Hepatocyte (in vitro differentiated cells): ENCODE results near the gene SH3PXD2A.

Experiments used
- EZH2phosphoT487 ChIP-seq: fragments of 200-600 bp; sonication (generic); IDR thresholded peaks from one replicate; pipeline ENCODE4 v1.6.1; 2018; ENCODE audit warnings: antibody characterized with exemption, mild to moderate bottlenecking, low read depth, moderate library complexity; ENCODE audit not compliant: unreplicated experiment, severe bottlenecking
- TF ChIP-seq, protein P1 (sequence below): fragments of 200-600 bp; sonication (generic); IDR thresholded peaks from 2 replicates; pipeline ENCODE4 v1.5.1; 2016; ENCODE audit warnings: antibody characterized with exemption, mild to moderate bottlenecking; ENCODE audit not compliant: poor library complexity

DNA sequence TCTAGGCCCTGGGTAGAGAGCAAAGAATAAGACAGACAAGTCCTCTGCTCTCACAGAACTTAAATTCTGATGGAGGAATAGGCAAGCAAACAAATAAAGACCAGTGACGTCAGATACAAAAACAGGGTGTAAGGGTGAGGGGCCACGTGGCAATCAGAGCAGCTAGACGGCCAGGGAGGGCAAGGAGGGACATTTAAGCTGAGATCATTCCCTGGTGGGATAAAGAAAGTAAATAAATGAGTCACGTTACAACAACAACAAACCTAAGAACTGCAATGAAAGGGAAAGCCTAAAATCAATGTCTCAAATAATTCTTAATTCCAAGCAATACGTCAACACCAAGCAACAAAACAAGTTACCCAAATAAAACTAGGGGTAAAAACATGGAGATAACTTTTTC is 40.8 kb upstream of the SH3PXD2A start:
- no peak for TF ChIP-seq EZH2phosphoT487
- TF ChIP-seq, protein P1, sequence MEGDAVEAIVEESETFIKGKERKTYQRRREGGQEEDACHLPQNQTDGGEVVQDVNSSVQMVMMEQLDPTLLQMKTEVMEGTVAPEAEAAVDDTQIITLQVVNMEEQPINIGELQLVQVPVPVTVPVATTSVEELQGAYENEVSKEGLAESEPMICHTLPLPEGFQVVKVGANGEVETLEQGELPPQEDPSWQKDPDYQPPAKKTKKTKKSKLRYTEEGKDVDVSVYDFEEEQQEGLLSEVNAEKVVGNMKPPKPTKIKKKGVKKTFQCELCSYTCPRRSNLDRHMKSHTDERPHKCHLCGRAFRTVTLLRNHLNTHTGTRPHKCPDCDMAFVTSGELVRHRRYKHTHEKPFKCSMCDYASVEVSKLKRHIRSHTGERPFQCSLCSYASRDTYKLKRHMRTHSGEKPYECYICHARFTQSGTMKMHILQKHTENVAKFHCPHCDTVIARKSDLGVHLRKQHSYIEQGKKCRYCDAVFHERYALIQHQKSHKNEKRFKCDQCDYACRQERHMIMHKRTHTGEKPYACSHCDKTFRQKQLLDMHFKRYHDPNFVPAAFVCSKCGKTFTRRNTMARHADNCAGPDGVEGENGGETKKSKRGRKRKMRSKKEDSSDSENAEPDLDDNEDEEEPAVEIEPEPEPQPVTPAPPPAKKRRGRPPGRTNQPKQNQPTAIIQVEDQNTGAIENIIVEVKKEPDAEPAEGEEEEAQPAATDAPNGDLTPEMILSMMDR = no peak
